ENCODE measurements around the gene LILRB5. TPM values are rescaled to one million over a fixed set of nuclear protein-coding genes. Genes with fewer than 3 reads are reported as not detected.
"Not testable (repeated sequence)": the region's sequence is repeated elsewhere in the genome, so short reads cannot be mapped to it uniquely, and the experiment has no call there.

LILRB5 gene
- total and polyA plus RNA-seq, 2 of the 4 experiments (the other 2 are of a cell fraction): not detected

- Histone ChIP-seq H3K56ac (ENCODE audit: extremely low read depth, insufficient read depth, low read length) (no peak overlapping the region), H3K9ac (ENCODE audit: low read depth, low read length) (no peak overlapping the region), H3K18ac (ENCODE audit: low read depth, low read length) (no peak overlapping the region), H2BK120ac (ENCODE audit: low read depth, low read length) (no peak overlapping the region), H4K91ac (ENCODE audit: insufficient read depth, low read depth, low read length) (no peak overlapping the region), H3K9me3 (ENCODE audit: control insufficient read depth, insufficient read depth, low read length) (no peaks in the 10 kb centered on the region), H3K4me1 (ENCODE audit: control insufficient read depth, insufficient read depth, low read length) (no peaks in the 10 kb centered on the region), H2BK20ac (ENCODE audit: low read depth, low read length) (no peak overlapping the region), H3K4ac (ENCODE audit: low read depth, low read length) (no peak overlapping the region), H4K8ac (ENCODE audit: low read depth in 2 of 2, low read length in 2 of 2) (no peak overlapping the region), H2AK5ac (ENCODE audit: low read depth, low read length) (no peak overlapping the region), H3K4me2 (ENCODE audit: low read depth, low read length) (no peak overlapping the region), H3K79me1 (ENCODE audit: low read depth in 1 of 2, low read length in 2 of 2) (no peaks in the 10 kb centered on the region), H3K36me3 (ENCODE audit: control insufficient read depth, insufficient read depth, low read length) (no peaks in the 10 kb centered on the region), H3K23ac (ENCODE audit: low read depth, low read length) (no peak overlapping the region), H3K27ac (ENCODE audit: insufficient read depth, low read length) (no peak overlapping the region), H3K4me3 (ENCODE audit: insufficient read depth, low read depth, low read length) (no peak overlapping the region), H4K20me1 (ENCODE audit: insufficient read depth, low read length) (no peaks in the 10 kb centered on the region), H3K27me3 (ENCODE audit: control insufficient read depth, insufficient read depth, low read length) (peaks cover 2% of the 10 kb centered on the region; the same call in 1 of the 2 replicates), H2AK9ac (replicated peaks; ENCODE audit: low read depth, low read length, poor library complexity) (no peak overlapping the region), H3K14ac (replicated peaks; ENCODE audit: low read depth, low read length) (no peak overlapping the region), H3K9me1 (ENCODE audit: insufficient read depth, low read length) (no peaks in the 10 kb centered on the region), H2BK5ac (ENCODE audit: low read depth, low read length, poor library complexity, severe bottlenecking) (no peak overlapping the region), H2BK15ac (ENCODE audit: low read depth, low read length) (no peak overlapping the region), H4K5ac (ENCODE audit: low read depth, low read length) (no peak overlapping the region), H2AFZ (replicated peaks; ENCODE audit: low read length, poor library complexity) (no peak overlapping the region)
- POLR2A ChIA-PET (ENCODE audit: unreplicated experiment): no interaction called here
- ATAC-seq (ENCODE audit: low read depth) (no peak), DNase-seq (no peak)
- BruUV-seq (replicated peaks): no TSS peak
- no peak for TF ChIP-seq CEBPB (IDR thresholded peaks at IDR 0.05; ENCODE audit: low read depth, low read length)
- TF ChIP-seq BHLHE40 (IDR thresholded peaks at IDR 0.05; ENCODE audit: low read depth, low read length): no peak
- no peak for TF ChIP-seq MAZ (IDR thresholded peaks at IDR 0.05; ENCODE audit: borderline replicate concordance, low read depth, low read length)
- no peak for TF ChIP-seq MAFK (IDR thresholded peaks at IDR 0.05; ENCODE audit: low read depth, low read length)
- TF ChIP-seq CHD1 (IDR thresholded peaks at IDR 0.05; ENCODE audit: low read depth, low read length): no peak
- TF ChIP-seq RAD21 (IDR thresholded peaks at IDR 0.05; ENCODE audit: low read length): no peak
- in situ Hi-C loops (cut with MboI; ENCODE audit: low sequenced_read_pairs): no loop called here
- dilution Hi-C loops (cut with HindIII; ENCODE audit: low sequenced_read_pairs, unreplicated experiment): no loop called here
- no CpG with 5 or more reads among the region's 18 CpGs for WGBS, 2 experiments (ENCODE audit: extremely low coverage in 2 of 2, insufficient read length in 1 of 2)
- CTCF ChIA-PET: no interaction called here
- intact Hi-C loops (cut with micrococcal nuclease): no loop called here
These were observed 22.4 kb upstream of the LILRB5 start for GRCh38 chr19:54279406-54279962.

GRCh38 chr19:54278571-54279195 is 21.6 kb upstream of the LILRB5 start:
- H3K4me1 ChIP-seq (ENCODE audit: control insufficient read depth, insufficient read depth, low read length); H2AK9ac ChIP-seq (replicated peaks; ENCODE audit: low read depth, low read length, poor library complexity); H2BK5ac ChIP-seq (ENCODE audit: low read depth, low read length, poor library complexity, severe bottlenecking); H3K4me3 ChIP-seq (ENCODE audit: insufficient read depth, low read depth, low read length); H3K9me3 ChIP-seq (ENCODE audit: control insufficient read depth, insufficient read depth, low read length); H3K9me1 ChIP-seq (ENCODE audit: insufficient read depth, low read length); intact Hi-C loops (cut with micrococcal nuclease); POLR2A ChIA-PET (ENCODE audit: unreplicated experiment); H2AK5ac ChIP-seq (ENCODE audit: low read depth, low read length); H2BK120ac ChIP-seq (ENCODE audit: low read depth, low read length); H3K79me1 ChIP-seq (ENCODE audit: low read depth in 1 of 2, low read length in 2 of 2); dilution Hi-C loops (cut with HindIII; ENCODE audit: low sequenced_read_pairs, unreplicated experiment); H4K20me1 ChIP-seq (ENCODE audit: insufficient read depth, low read length); H3K27ac ChIP-seq (ENCODE audit: insufficient read depth, low read length); CTCF ChIA-PET; H4K8ac ChIP-seq (ENCODE audit: low read depth in 2 of 2, low read length in 2 of 2); H2AFZ ChIP-seq (replicated peaks; ENCODE audit: low read length, poor library complexity); H4K91ac ChIP-seq (ENCODE audit: insufficient read depth, low read depth, low read length); H3K56ac ChIP-seq (ENCODE audit: extremely low read depth, insufficient read depth, low read length); H4K5ac ChIP-seq (ENCODE audit: low read depth, low read length); H3K36me3 ChIP-seq (ENCODE audit: control insufficient read depth, insufficient read depth, low read length); H3K14ac ChIP-seq (replicated peaks; ENCODE audit: low read depth, low read length); H2BK15ac ChIP-seq (ENCODE audit: low read depth, low read length); H3K23ac ChIP-seq (ENCODE audit: low read depth, low read length); H3K27me3 ChIP-seq (ENCODE audit: control insufficient read depth, insufficient read depth, low read length); BruUV-seq (replicated peaks); H3K4me2 ChIP-seq (ENCODE audit: low read depth, low read length); H3K4ac ChIP-seq (ENCODE audit: low read depth, low read length); ATAC-seq (ENCODE audit: low read depth); DNase-seq; H3K18ac ChIP-seq (ENCODE audit: low read depth, low read length); in situ Hi-C loops (cut with MboI; ENCODE audit: low sequenced_read_pairs); H3K9ac ChIP-seq (ENCODE audit: low read depth, low read length); H2BK20ac ChIP-seq (ENCODE audit: low read depth, low read length): not testable (repeated sequence)
- WGBS, 2 experiments (ENCODE audit: extremely low coverage in 2 of 2, insufficient read length in 1 of 2): 8% methylated on average over 2 of the region's 15 CpGs; no CpG with 5 or more reads in 1 of the 2 experiments
